MM.1S (cell line): ENCODE data around the gene PPP1R13B.

Source experiments
- DNase-seq: peaks from one replicate; pipeline ENCODE4 v3.0.0-alpha.2; 2015
- H2AFZ ChIP-seq: fragments of 300-600 bp; sonication (generic); 2 replicates; pipeline ENCODE4 v1.6.0; 2016; ENCODE audit warnings: antibody characterized with exemption, low read length
- H3F3A ChIP-seq: fragments of 300-600 bp; sonication (generic); 2 replicates; pipeline ENCODE4 v1.6.1; 2016; ENCODE audit warnings: mild to moderate bottlenecking, antibody characterized with exemption, low read length, moderate library complexity, mixed read lengths; ENCODE audit not compliant: insufficient read depth
- H3K27ac ChIP-seq: fragments of 300-600 bp; sonication (generic); 2 replicates; pipeline ENCODE4 v1.5.1; 2016; ENCODE audit warnings: mild to moderate bottlenecking, low read length
- H3K27me3 ChIP-seq: fragments of 300-600 bp; sonication (generic); replicated peaks from 2 replicates; pipeline ENCODE4 v1.6.0; 2016; ENCODE audit warnings: low read length; ENCODE audit not compliant: insufficient read depth
- H3K36me3 ChIP-seq: fragments of 300-600 bp; sonication (generic); replicated peaks from 2 replicates; pipeline ENCODE4 v1.6.1; 2016; ENCODE audit warnings: mild to moderate bottlenecking, low read length, mixed read lengths; ENCODE audit not compliant: insufficient read depth
- H3K4me1 ChIP-seq: fragments of 300-600 bp; sonication (generic); 2 replicates; pipeline ENCODE4 v1.6.1; 2016; ENCODE audit warnings: low read length, mixed read lengths
- H3K4me2 ChIP-seq: fragments of 300-600 bp; sonication (generic); 2 replicates; pipeline ENCODE4 v1.6.0; 2016; ENCODE audit warnings: low read depth, low read length
- H3K4me3 ChIP-seq: fragments of 300-600 bp; sonication (generic); 2 replicates; pipeline ENCODE4 v1.5.1; 2016; ENCODE audit warnings: low read length, mixed read lengths
- H3K79me2 ChIP-seq: fragments of 300-600 bp; sonication (generic); 2 replicates; pipeline ENCODE4 v1.6.1; 2016; ENCODE audit warnings: mixed run types, low read length, mixed read lengths
- H3K9ac ChIP-seq: fragments of 300-600 bp; sonication (generic); 2 replicates; pipeline ENCODE4 v1.6.1; 2016; ENCODE audit warnings: low read length, mixed read lengths
- H3K9me2 ChIP-seq: fragments of 300-600 bp; sonication (generic); replicated peaks from 2 replicates; pipeline ENCODE4 v1.6.1; 2016; ENCODE audit warnings: mild to moderate bottlenecking, low read length, mixed read lengths; ENCODE audit not compliant: insufficient read depth
- H3K9me3 ChIP-seq: fragments of 300-600 bp; sonication (generic); replicated peaks from 2 replicates; pipeline ENCODE4 v1.6.1; 2016; ENCODE audit warnings: mild to moderate bottlenecking, low read length, mixed read lengths; ENCODE audit not compliant: insufficient read depth
- H4K20me1 ChIP-seq: fragments of 300-600 bp; sonication (generic); 2 replicates; pipeline ENCODE4 v1.6.1; 2016; ENCODE audit warnings: mild to moderate bottlenecking, low read length, moderate library complexity, mixed read lengths; ENCODE audit not compliant: insufficient read depth
- CTCF ChIP-seq: fragments of 300-600 bp; sonication (generic); IDR thresholded peaks from 2 replicates; pipeline ENCODE4 v1.5.1; 2016; ENCODE audit warnings: antibody characterized with exemption, low read length, mixed read lengths
- EZH2 ChIP-seq: fragments of 300-600 bp; sonication (generic); optimal IDR thresholded peaks from 2 replicates; pipeline ENCODE3; 2017; ENCODE audit warnings: low read depth, mild to moderate bottlenecking, antibody characterized with exemption, low read length, mixed read lengths
- EZH2phosphoT487 ChIP-seq: fragments of 300-600 bp; sonication (generic); IDR thresholded peaks from 2 replicates; pipeline ENCODE4 v1.6.1; 2018; ENCODE audit warnings: antibody characterized with exemption, low read length

PPP1R13B gene

GRCh38 chr14:103847451-103848174 is at the start of gene PPP1R13B:
PPP1R13B (minus strand) TSS chr14:103847575; CDS start chr14:103847307, 268 bp downstream.
- Histone ChIP-seq H3K79me2 (no peaks in the 10 kb centered on the region), H2AFZ (0 out of 2 replicates have a peak within 1 kb of the TSS, but pooled peaks have one; percentile 39), H3K27me3 (no peaks in the 10 kb centered on the region), H3K9me3 (no peaks in the 10 kb centered on the region), H4K20me1 (no peaks in the 10 kb centered on the region), H3K36me3 (no peaks in the 10 kb centered on the region), H3K4me3 (peak within 1 kb of the TSS; percentile 59), H3F3A (no peaks in the 10 kb centered on the region), H3K9ac (no peak within 1 kb of the TSS), H3K4me1 (no peaks in the 10 kb centered on the region), H3K27ac (no peak within 1 kb of the TSS), H3K4me2 (peak within 1 kb of the TSS; percentile 48), H3K9me2 (no peaks in the 10 kb centered on the region)
- peak; percentile 76 for DNase-seq
- TF ChIP-seq CTCF (no peak), EZH2phosphoT487 (no peak), EZH2 (no peak)

GRCh38 chr14:103896578-103896977 is 49.2 kb upstream of the PPP1R13B start:
- Histone ChIP-seq H4K20me1 (no peaks in the 10 kb centered on the region), H3K9ac (no peak overlapping the region), H3F3A (no peaks in the 10 kb centered on the region), H3K9me2 (no peaks in the 10 kb centered on the region), H3K4me2 (no peak overlapping the region), H3K4me3 (no peak overlapping the region), H3K4me1 (no peaks in the 10 kb centered on the region), H3K9me3 (no peaks in the 10 kb centered on the region), H3K36me3 (no peaks in the 10 kb centered on the region), H3K27ac (no peak overlapping the region), H3K79me2 (no peaks in the 10 kb centered on the region), H3K27me3 (no peaks in the 10 kb centered on the region), H2AFZ (no peak overlapping the region)
- no peak for DNase-seq
- no peak for TF ChIP-seq CTCF

- no peaks in the 10 kb centered on the region for H3K27me3 ChIP-seq
- H3K4me3 ChIP-seq: no peak overlapping the region
- H3K9ac ChIP-seq: no peak overlapping the region
- no peaks in the 10 kb centered on the region for H3K9me3 ChIP-seq
- H3K79me2 ChIP-seq: no peaks in the 10 kb centered on the region
- TF ChIP-seq CTCF (no peak), EZH2phosphoT487 (no peak), EZH2 (no peak)
- H3K4me2 ChIP-seq: no peak overlapping the region
- H3K9me2 ChIP-seq: no peaks in the 10 kb centered on the region
- no peak overlapping the region for H3K27ac ChIP-seq
- H3K4me1 ChIP-seq: no peaks in the 10 kb centered on the region
- H3F3A ChIP-seq: no peaks in the 10 kb centered on the region
- no peaks in the 10 kb centered on the region for H4K20me1 ChIP-seq
- DNase-seq: no peak
- H2AFZ ChIP-seq: no peak overlapping the region
- no peaks in the 10 kb centered on the region for H3K36me3 ChIP-seq
Observed at GRCh38 chr14:103894723-103895059, 47.3 kb upstream of the PPP1R13B start.
